Measurements from ENCODE around the gene TUBB4A. TPM values are rescaled to one million over a fixed set of nuclear protein-coding genes. Genes with fewer than 3 reads are reported as not detected.

Gene TUBB4A
- total RNA-seq, 1 experiment from 2014 or later: 20.3 TPM

DNA sequence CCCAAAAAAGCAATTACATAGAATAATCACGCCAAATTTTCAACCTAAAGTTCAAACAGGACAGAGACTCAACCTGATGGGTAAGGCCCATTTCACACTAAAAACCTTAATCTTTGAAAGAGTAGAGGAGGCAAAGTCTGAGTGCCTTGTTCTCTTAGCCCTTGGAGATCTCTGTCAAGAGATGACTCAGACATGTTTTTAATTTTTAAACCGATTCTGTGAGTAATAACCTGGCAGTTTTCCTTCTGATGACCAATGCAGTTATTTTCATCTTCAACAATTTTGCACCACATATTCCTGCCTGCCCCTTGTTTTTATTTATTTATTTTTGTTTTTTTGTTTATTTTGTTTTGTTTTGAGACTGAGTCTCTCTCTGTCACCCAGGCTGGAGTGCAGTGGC, 17.2 kb upstream of the TUBB4A start:
- DNase-seq: no peak
- no peak overlapping the region for H2AK5ac ChIP-seq (ENCODE audit: insufficient read length, low read length)
- no peak overlapping the region for H3K4me3 Mint-ChIP-seq

More for the DNA sequence above, 17.2 kb upstream of the TUBB4A start:
- H3K56ac ChIP-seq (ENCODE audit: insufficient read length, low read depth, low read length): no peak overlapping the region
- no peak overlapping the region for H2BK5ac ChIP-seq (ENCODE audit: insufficient read length, low read length)
- no peaks in the 10 kb centered on the region for H3K79me1 ChIP-seq (ENCODE audit: insufficient read depth, low read depth, low read length, poor library complexity, severe bottlenecking)
- H4K8ac ChIP-seq (replicated peaks; ENCODE audit: insufficient read length, low read depth, low read length): no peak overlapping the region
- H3T11ph ChIP-seq (ENCODE audit: low read length): no peak overlapping the region
- H4K91ac ChIP-seq (ENCODE audit: insufficient read length, low read depth, low read length): no peak overlapping the region
- no peak overlapping the region for H2BK20ac ChIP-seq (ENCODE audit: low read depth, low read length, poor library complexity, severe bottlenecking)
- no peaks in the 10 kb centered on the region for H4K20me1 ChIP-seq (ENCODE audit: control insufficient read depth, insufficient read depth, insufficient read length)
- H3K9me3 Mint-ChIP-seq: no peaks in the 10 kb centered on the region; a peak in 2 of 5 replicates
- peaks cover 5% of the 10 kb centered on the region; the same call in 1 of the 2 replicates for H3K27me3 Mint-ChIP-seq (ENCODE audit: low read depth)
- H3K4me1 Mint-ChIP-seq: peaks cover 13 to 19% of the 10 kb centered on the region in 2 experiments
- TF ChIP-seq, protein P1, sequence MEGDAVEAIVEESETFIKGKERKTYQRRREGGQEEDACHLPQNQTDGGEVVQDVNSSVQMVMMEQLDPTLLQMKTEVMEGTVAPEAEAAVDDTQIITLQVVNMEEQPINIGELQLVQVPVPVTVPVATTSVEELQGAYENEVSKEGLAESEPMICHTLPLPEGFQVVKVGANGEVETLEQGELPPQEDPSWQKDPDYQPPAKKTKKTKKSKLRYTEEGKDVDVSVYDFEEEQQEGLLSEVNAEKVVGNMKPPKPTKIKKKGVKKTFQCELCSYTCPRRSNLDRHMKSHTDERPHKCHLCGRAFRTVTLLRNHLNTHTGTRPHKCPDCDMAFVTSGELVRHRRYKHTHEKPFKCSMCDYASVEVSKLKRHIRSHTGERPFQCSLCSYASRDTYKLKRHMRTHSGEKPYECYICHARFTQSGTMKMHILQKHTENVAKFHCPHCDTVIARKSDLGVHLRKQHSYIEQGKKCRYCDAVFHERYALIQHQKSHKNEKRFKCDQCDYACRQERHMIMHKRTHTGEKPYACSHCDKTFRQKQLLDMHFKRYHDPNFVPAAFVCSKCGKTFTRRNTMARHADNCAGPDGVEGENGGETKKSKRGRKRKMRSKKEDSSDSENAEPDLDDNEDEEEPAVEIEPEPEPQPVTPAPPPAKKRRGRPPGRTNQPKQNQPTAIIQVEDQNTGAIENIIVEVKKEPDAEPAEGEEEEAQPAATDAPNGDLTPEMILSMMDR (conservative IDR thresholded peaks at IDR 0.05): no peak
- H3K4ac ChIP-seq (ENCODE audit: low read depth, low read length): no peak overlapping the region
- no peak overlapping the region; a peak in 1 of 7 replicates for H3K27ac Mint-ChIP-seq
- H3K36me3 Mint-ChIP-seq (ENCODE audit: insufficient read depth in 1 of 3, low read depth in 3 of 3): no peaks in the 10 kb centered on the region; a peak in 1 of 7 replicates
- H3K79me2 ChIP-seq (ENCODE audit: insufficient read depth, low read length): no peaks in the 10 kb centered on the region
- peaks cover 4% of the 10 kb centered on the region; the same call in 1 of the 2 replicates for H3K4me1 ChIP-seq (ENCODE audit: insufficient read depth, low read length)
- no peak overlapping the region for H2AFZ ChIP-seq (ENCODE audit: low read length)
- no peak overlapping the region for H2BK12ac ChIP-seq (ENCODE audit: insufficient read length, low read depth, low read length)
- no peak overlapping the region for H2BK15ac ChIP-seq (ENCODE audit: low read depth, low read length)
- H3K18ac ChIP-seq (ENCODE audit: insufficient read length, low read depth, low read length): no peak overlapping the region
- no peak overlapping the region for H3K4me2 ChIP-seq (ENCODE audit: insufficient read depth, insufficient read length, low read length)
- no peak overlapping the region for H3K9ac ChIP-seq (ENCODE audit: extremely low read depth, insufficient read length, low read length)
- peaks cover 8% of the 10 kb centered on the region for H3K23me2 ChIP-seq (ENCODE audit: insufficient read length, low read depth, low read length, poor library complexity, severe bottlenecking)
- no peak overlapping the region for H3K27ac ChIP-seq (ENCODE audit: insufficient read length, low read depth, low read length)
- no peaks in the 10 kb centered on the region for H3K27me3 ChIP-seq (ENCODE audit: insufficient read depth, low read length)
- H4K5ac ChIP-seq (ENCODE audit: insufficient read length, low read depth, low read length): no peak overlapping the region
- no peak overlapping the region for H3K23ac ChIP-seq (ENCODE audit: insufficient read length, low read depth, low read length)
- H3K9me3 ChIP-seq (ENCODE audit: control insufficient read depth, low read depth, low read length): no peaks in the 10 kb centered on the region
- no peak overlapping the region for H2BK120ac ChIP-seq (ENCODE audit: low read depth, low read length, poor library complexity, severe bottlenecking)
- no CpG with 5 or more reads among the region's 2 CpGs for WGBS (ENCODE audit: extremely low coverage, insufficient read length, low lambda C conversion rate)
- no peak overlapping the region for H3K14ac ChIP-seq (ENCODE audit: insufficient read depth, low read length)

All from H9 (cell line).